AG10803 (cell line): ENCODE data around the gene GPR12.
"Not testable (repeated sequence)": the region's sequence is repeated elsewhere in the genome, so short reads cannot be mapped to it uniquely, and the experiment has no call there.

Experiments used
- DNase-seq: peaks from one replicate; pipeline ENCODE4 v3.0.0; 2010; ENCODE audit warnings: low read depth
- H3K4me3 ChIP-seq: 2 replicates; pipeline ENCODE4 v1.5.1; 2011; ENCODE audit warnings: mild to moderate bottlenecking, low read length, control low read depth
- TF ChIP-seq, protein P1 (sequence below): conservative IDR thresholded peaks from 2 replicates; pipeline ENCODE4 v1.5.1; 2011; ENCODE audit warnings: mild to moderate bottlenecking, low read length, control low read depth, inconsistent platforms

GPR12 gene

DNA sequence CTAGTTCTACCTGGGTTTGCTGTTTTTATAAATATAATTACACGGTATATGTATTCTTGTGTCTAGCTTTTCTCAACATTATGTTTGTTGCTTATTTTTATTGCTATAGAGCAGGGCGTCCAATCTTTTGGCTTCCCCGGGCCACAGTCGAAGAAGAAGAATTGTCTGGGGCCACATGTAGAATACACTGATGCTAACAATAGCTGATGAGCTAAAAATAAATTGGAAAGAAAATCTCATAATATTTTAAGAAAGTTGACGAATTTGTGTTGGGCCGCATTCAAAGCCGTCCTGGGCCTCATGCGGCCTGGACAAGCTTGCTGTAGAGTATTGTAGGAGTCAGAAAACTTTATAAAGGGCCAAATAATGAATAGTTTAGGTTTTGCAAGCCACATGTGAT is 33.9 kb downstream of the GPR12 start:
- DNase-seq = no peak
- TF ChIP-seq, protein P1, sequence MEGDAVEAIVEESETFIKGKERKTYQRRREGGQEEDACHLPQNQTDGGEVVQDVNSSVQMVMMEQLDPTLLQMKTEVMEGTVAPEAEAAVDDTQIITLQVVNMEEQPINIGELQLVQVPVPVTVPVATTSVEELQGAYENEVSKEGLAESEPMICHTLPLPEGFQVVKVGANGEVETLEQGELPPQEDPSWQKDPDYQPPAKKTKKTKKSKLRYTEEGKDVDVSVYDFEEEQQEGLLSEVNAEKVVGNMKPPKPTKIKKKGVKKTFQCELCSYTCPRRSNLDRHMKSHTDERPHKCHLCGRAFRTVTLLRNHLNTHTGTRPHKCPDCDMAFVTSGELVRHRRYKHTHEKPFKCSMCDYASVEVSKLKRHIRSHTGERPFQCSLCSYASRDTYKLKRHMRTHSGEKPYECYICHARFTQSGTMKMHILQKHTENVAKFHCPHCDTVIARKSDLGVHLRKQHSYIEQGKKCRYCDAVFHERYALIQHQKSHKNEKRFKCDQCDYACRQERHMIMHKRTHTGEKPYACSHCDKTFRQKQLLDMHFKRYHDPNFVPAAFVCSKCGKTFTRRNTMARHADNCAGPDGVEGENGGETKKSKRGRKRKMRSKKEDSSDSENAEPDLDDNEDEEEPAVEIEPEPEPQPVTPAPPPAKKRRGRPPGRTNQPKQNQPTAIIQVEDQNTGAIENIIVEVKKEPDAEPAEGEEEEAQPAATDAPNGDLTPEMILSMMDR = no peak
- no peak overlapping the region for H3K4me3 ChIP-seq

DNA sequence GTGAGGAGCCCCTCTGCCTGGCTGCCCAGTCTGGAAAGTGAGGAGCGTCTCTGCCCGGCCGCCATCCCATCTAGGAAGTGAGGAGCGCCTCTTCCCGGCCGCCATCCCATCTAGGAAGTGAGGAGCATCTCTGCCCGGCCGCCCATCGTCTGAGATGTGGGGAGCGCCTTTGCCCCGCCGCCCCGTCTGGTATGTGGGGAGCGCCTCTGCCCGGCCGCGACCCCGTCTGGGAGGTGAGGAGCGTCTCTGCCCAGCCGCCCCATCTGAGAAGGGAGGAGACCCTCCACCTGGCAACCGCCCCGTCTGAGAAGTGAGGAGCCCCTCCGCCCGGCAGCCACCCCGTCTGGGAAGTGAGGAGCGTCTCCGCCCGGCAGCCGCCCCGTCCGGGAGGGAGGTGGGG is 37.0 kb downstream of the GPR12 start:
- DNase-seq, H3K4me3 ChIP-seq: not testable (repeated sequence)

DNA sequence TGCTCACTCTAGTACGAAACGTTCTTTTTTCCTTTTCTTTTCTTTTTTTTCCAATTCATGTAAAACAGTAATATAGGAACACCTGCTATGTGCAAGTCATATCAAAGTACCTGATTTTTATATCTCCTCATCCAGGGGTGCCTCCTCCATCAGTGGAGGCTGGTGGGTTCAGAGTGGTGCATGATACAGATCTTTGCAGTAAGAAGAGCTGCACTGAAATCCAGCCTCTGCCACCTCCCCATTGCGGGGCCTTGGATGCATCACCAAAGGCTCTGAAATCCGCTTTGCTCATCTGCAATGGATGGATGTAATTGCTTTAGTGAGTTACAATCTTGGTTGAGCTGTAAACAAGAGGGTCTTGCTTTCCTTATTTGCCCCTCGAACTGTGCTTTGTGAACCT is 38.3 kb downstream of the GPR12 start:
- TF ChIP-seq, protein P1 = no peak
- no peak overlapping the region for H3K4me3 ChIP-seq
- DNase-seq = no peak

DNA sequence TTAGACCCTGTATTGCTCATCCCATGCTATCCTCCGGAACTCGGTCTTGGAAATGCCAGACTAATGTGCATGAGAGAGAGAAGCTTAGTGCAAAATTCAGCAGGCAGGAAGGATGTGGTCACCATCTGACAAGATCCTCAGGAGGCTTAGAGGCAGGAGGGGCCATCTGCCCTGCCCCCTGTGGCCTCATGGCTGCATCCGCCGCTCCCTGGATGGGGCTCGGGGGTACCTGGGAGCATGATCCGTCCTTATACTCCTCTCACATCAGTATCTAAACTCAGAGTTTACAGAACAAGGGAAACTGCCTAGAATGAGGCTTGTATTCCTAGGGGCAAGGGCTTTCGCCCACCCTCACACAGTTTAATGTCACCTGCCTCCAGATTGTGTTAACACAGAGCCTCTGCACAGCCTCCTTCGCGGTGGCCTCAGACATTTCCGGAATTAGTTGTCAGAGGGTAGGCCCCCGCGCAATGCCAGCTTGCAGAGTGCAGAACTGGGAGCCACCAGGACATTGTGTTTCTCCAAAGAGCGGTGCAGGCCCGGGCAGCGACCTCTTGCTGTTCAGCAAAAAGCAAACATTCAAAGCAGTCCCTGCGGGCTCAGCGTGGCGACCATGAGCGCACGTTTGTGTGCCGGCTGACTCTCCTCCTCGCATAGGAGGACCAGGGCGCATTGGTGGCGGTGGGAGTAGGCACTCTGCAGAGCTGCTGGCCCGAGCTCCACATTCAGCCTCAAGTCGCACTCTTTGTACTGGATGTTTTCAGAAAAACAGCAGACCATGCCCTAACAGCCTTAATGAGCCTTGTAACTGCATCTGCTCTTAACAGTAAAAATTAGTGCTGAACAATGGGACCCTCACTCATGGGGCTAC is 39.1 kb downstream of the GPR12 start:
- no peak for DNase-seq
- H3K4me3 ChIP-seq = no peak overlapping the region
- TF ChIP-seq, protein P1 = no peak

DNA sequence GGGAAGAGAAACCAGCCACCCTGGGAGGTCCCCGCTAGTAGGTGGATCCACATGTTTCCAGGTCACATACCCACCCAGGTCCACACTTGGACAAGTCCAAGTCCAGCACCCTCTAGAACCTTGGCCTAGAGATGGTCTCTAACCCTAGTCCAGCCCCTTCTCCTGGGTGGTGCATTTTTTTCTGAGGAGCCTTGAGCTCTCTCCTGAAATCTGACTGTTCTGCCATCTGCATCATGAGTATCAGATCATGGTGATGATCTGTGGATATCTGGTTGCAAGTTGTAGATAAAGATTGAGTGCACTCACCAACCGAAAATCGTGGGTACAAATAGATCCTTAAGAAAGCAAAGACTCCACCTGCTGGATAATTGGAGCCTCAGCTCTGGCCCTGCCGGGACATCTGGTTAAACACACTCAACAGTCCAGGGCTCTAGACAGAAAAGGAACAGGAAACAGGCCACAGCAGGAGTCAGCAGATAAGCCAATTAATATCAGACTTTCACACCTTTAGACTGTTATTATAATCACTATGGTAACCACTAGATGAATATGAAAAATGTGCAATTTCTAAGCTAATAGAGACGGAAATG is 41.1 kb downstream of the GPR12 start:
- TF ChIP-seq, protein P1 = 0 out of 2 replicates have a peak, but pooled peaks have one; percentile 21
- no peak overlapping the region for H3K4me3 ChIP-seq
- DNase-seq = peak; percentile 3

DNA sequence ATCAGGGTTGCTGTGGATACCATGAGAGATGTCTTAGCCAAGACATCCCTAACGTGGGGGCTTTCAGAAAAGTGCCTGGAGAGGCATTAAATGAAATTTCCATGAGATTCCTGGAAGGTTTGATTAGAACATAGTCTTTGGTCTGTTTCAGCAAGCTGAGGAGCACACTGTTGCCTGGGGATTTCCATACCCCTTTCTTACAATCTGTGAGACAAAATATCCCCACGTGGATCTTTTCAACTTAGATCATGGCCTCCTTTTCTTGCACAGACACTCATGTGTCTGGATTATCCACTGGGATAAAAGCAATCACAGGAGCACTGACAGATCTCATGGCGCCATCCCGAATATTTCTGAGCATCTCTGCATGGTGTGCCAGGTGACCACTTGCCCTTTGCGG is 41.7 kb downstream of the GPR12 start:
- DNase-seq = no peak
- H3K4me3 ChIP-seq = no peak overlapping the region
- TF ChIP-seq, protein P1 = no peak

DNA sequence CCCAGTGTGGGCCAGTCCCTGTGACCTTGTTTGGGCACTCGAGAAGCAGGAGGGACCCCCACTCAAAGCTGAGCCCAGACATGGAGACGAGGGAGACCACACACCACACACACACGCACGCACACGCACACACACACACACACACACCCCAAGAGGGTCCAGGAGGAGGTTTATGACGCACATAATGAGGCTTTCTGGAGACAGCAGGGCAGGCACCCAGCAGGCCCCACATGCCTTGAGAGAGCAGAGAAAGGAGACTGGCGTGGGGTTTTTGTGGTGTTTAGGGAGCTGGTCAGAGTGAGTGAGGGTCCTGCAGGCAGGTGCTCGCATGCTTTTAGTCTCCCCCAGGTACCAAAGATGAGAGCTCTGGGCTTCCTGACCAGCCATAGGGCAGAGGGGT is 42.4 kb downstream of the GPR12 start:
- DNase-seq = no peak
- no peak overlapping the region for H3K4me3 ChIP-seq
- TF ChIP-seq, protein P1 = no peak
